NCI-H446 (cell line): ENCODE measurements around the gene PRDM16.

ENCODE experiments used
- DNase-seq, 2 experiments: peaks; one replicate each; lab custom pipeline; 2025; lab: John Stamatoyannopoulos, UW

PRDM16 gene

GRCh38 chr1:3356827-3357460 is 287.9 kb downstream of the PRDM16 start:
- no peak for DNase-seq

- DNase-seq, result no peak
These were observed 288.7 kb downstream of the PRDM16 start for GRCh38 chr1:3357526-3358297.

GRCh38 chr1:3359351-3359750 is 290.3 kb downstream of the PRDM16 start:
- no peak for DNase-seq

- no peak for DNase-seq
These were observed 290.9 kb downstream of the PRDM16 start for GRCh38 chr1:3359756-3360440.

GRCh38 chr1:3360646-3361257 is 291.7 kb downstream of the PRDM16 start:
- DNase-seq, result no peak

- no peak for DNase-seq
These were observed 294.0 kb downstream of the PRDM16 start for GRCh38 chr1:3363023-3363422.

- no peak for DNase-seq
These were observed 294.8 kb downstream of the PRDM16 start for GRCh38 chr1:3363756-3364155.

- no peak for DNase-seq
These were observed 295.5 kb downstream of the PRDM16 start for GRCh38 chr1:3364551-3364950.

GRCh38 chr1:3364983-3365382 is 296.0 kb downstream of the PRDM16 start:
- no peak for DNase-seq

GRCh38 chr1:3365523-3366125 is 296.6 kb downstream of the PRDM16 start:
- no peak for DNase-seq

GRCh38 chr1:3366126-3367051 is 297.4 kb downstream of the PRDM16 start:
- DNase-seq, result no peak

- DNase-seq, result no peak
These were observed 298.4 kb downstream of the PRDM16 start for GRCh38 chr1:3367376-3367775.

GRCh38 chr1:3368059-3368458 is 299.1 kb downstream of the PRDM16 start:
- no peak for DNase-seq

- DNase-seq, result no peak
These were observed 299.9 kb downstream of the PRDM16 start for GRCh38 chr1:3368711-3369445.

GRCh38 chr1:3369446-3370076 is 300.6 kb downstream of the PRDM16 start:
- no peak for DNase-seq

GRCh38 chr1:3370856-3371703 is 302.1 kb downstream of the PRDM16 start:
- DNase-seq, result no peak

GRCh38 chr1:3372317-3372716 is 303.3 kb downstream of the PRDM16 start:
- DNase-seq, result no peak

GRCh38 chr1:3373175-3373574 is 304.2 kb downstream of the PRDM16 start:
- DNase-seq, result no peak
